Skeletal muscle satellite cell (primary cell): ENCODE measurements around the gene DTNBP1.

Experiments
- H3K27me3 ChIP-seq: 2 replicates; pipeline ENCODE4 v1.7.0; 2013; ENCODE audit warnings: low read length; ENCODE audit not compliant: control insufficient read depth, insufficient read depth
- H3K36me3 ChIP-seq: 2 replicates; pipeline ENCODE4 v1.7.0; 2013; ENCODE audit warnings: mild to moderate bottlenecking, control low read depth, low read length; ENCODE audit not compliant: insufficient read depth
- H3K4me1 ChIP-seq: 2 replicates; pipeline ENCODE4 v1.7.0; 2013; ENCODE audit warnings: low read length; ENCODE audit not compliant: control insufficient read depth, insufficient read depth
- H3K4me2 ChIP-seq: 2 replicates; pipeline ENCODE4 v1.7.0; 2013; ENCODE audit warnings: mild to moderate bottlenecking, low read length
- H3K4me3 ChIP-seq: 2 replicates; pipeline ENCODE4 v1.7.0; 2013; ENCODE audit warnings: low read length
- H3K9ac ChIP-seq: 2 replicates; pipeline ENCODE4 v1.7.0; 2013; ENCODE audit warnings: mild to moderate bottlenecking, low read depth, low read length, moderate library complexity
- H3K9me3 ChIP-seq: replicated peaks from 2 replicates; pipeline ENCODE4 v1.7.0; 2013; ENCODE audit warnings: mild to moderate bottlenecking, control low read depth, low read length

Gene DTNBP1

DNA sequence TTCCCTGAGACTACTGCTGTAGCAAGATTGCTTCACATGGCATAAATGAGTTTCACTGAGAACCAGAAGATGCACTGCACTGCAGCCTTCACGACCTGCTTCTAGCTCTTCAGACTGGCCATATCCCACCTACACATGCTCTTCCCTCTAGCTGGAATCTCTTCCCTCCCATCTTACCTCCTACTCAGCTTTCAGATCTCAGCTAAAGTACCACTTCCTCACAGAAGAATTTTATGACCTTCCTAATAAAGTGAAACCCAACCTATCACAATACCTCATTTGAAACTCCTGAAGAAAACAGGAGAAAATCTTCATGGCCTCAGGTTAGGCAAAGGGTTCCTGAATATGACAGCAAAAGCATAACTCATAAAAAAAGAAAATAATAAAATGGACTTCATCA, 99.9 kb downstream of the DTNBP1 start:
- H3K27me3 ChIP-seq, result no peaks in the 10 kb centered on the region
- H3K4me2 ChIP-seq, result no peak overlapping the region
- H3K9ac ChIP-seq, result no peak overlapping the region
- H3K9me3 ChIP-seq, result no peaks in the 10 kb centered on the region
- no peaks in the 10 kb centered on the region for H3K36me3 ChIP-seq
- H3K4me1 ChIP-seq, result no peaks in the 10 kb centered on the region
- no peak overlapping the region for H3K4me3 ChIP-seq

GRCh38 chr6:15561447-15562199, 101.2 kb downstream of the DTNBP1 start:
- H3K4me2 ChIP-seq, result no peak overlapping the region
- no peaks in the 10 kb centered on the region for H3K9me3 ChIP-seq
- no peaks in the 10 kb centered on the region for H3K4me1 ChIP-seq
- no peaks in the 10 kb centered on the region for H3K27me3 ChIP-seq
- no peaks in the 10 kb centered on the region for H3K36me3 ChIP-seq
- no peak overlapping the region for H3K9ac ChIP-seq
- H3K4me3 ChIP-seq, result no peak overlapping the region

GRCh38 chr6:15560713-15561112, 102.1 kb downstream of the DTNBP1 start:
- no peak overlapping the region for H3K4me3 ChIP-seq
- no peak overlapping the region for H3K9ac ChIP-seq
- no peaks in the 10 kb centered on the region for H3K36me3 ChIP-seq
- no peaks in the 10 kb centered on the region for H3K27me3 ChIP-seq
- H3K4me2 ChIP-seq, result no peak overlapping the region
- H3K4me1 ChIP-seq, result no peaks in the 10 kb centered on the region
- H3K9me3 ChIP-seq, result no peaks in the 10 kb centered on the region

- no peak overlapping the region for H3K9ac ChIP-seq
- H3K9me3 ChIP-seq, result no peaks in the 10 kb centered on the region
- H3K4me2 ChIP-seq, result no peak overlapping the region
- no peaks in the 10 kb centered on the region for H3K4me1 ChIP-seq
- H3K36me3 ChIP-seq, result no peaks in the 10 kb centered on the region
- H3K27me3 ChIP-seq, result no peaks in the 10 kb centered on the region
- no peak overlapping the region for H3K4me3 ChIP-seq
Measured at GRCh38 chr6:15557174-15557573, 105.7 kb downstream of the DTNBP1 start.

DNA sequence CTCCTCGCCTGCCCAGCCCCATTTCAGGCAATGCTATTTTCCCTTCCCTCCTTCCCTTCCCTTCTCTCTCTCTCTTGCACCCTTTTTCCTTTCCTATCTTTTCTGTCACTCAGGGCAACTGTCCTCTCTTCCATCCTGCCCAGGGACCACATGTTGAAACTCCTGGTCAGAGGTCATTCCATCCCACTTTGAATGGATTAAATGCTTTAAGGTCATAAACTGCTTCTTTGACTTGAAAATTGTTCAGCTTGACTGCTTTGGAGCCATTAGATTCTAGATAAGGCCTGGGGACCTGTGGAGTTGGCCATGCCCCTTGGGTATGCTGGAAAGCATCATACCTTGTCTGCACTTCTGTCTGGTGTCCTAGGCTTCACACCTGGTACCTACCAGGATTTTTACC, 106.1 kb downstream of the DTNBP1 start:
- Histone ChIP-seq H3K4me3 (no peak overlapping the region), H3K4me2 (no peak overlapping the region), H3K4me1 (no peaks in the 10 kb centered on the region), H3K9me3 (no peaks in the 10 kb centered on the region), H3K27me3 (no peaks in the 10 kb centered on the region), H3K9ac (no peak overlapping the region), H3K36me3 (no peaks in the 10 kb centered on the region)

- H3K36me3 ChIP-seq, result no peaks in the 10 kb centered on the region
- no peaks in the 10 kb centered on the region for H3K4me1 ChIP-seq
- H3K27me3 ChIP-seq, result no peaks in the 10 kb centered on the region
- H3K4me3 ChIP-seq, result no peak overlapping the region
- no peaks in the 10 kb centered on the region for H3K9me3 ChIP-seq
- H3K9ac ChIP-seq, result no peak overlapping the region
- H3K4me2 ChIP-seq, result no peak overlapping the region
Measured at GRCh38 chr6:15555101-15556038, 107.5 kb downstream of the DTNBP1 start.

DNA sequence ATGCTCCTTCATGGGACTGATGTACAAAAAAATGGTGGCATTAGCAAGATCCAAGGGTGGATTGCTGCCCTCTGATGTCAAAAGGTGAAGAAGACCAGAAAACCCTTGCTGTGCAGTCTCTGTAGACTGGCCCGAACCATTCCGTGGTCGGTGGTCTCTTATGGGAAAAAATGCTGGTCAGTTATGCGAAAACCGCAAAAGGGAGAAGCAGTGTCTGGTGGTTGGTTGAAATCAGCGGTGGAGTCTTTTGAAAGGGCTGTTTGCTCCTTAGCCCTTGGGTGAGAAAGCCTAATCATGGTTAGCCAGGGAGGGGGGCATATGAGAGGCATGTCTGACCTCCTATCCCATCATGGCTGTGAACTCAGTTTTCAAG, 108.1 kb downstream of the DTNBP1 start:
- H3K9me3 ChIP-seq, result no peaks in the 10 kb centered on the region
- no peak overlapping the region for H3K4me3 ChIP-seq
- H3K9ac ChIP-seq, result no peak overlapping the region
- H3K4me2 ChIP-seq, result no peak overlapping the region
- no peaks in the 10 kb centered on the region for H3K36me3 ChIP-seq
- H3K27me3 ChIP-seq, result no peaks in the 10 kb centered on the region
- no peaks in the 10 kb centered on the region for H3K4me1 ChIP-seq

- no peaks in the 10 kb centered on the region for H3K9me3 ChIP-seq
- no peaks in the 10 kb centered on the region for H3K4me1 ChIP-seq
- H3K4me2 ChIP-seq, result no peak overlapping the region
- no peaks in the 10 kb centered on the region for H3K27me3 ChIP-seq
- no peak overlapping the region for H3K9ac ChIP-seq
- H3K4me3 ChIP-seq, result no peak overlapping the region
- no peaks in the 10 kb centered on the region for H3K36me3 ChIP-seq
Measured at GRCh38 chr6:15553736-15554294, 109.0 kb downstream of the DTNBP1 start.

DNA sequence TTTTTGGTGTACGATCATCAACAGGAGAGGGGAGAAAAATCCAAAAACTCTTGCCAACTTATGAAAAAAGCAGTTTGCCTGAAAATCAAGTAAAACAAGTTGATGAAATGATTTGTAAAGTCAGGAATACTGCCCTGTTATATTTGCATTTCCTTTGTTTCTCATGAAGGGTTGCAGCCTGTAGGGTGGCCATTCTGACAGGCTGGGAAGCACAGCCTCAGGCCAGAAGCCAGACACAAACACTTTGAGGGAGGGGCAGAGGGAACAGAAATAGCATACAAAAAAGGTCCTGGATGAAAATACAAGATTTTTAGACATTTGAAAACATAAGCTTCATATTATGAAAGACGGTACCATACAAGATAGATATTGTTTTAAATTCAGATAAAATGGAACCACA, 109.8 kb downstream of the DTNBP1 start:
- no peaks in the 10 kb centered on the region for H3K9me3 ChIP-seq
- no peaks in the 10 kb centered on the region for H3K27me3 ChIP-seq
- no peak overlapping the region for H3K9ac ChIP-seq
- H3K4me2 ChIP-seq, result no peak overlapping the region
- no peak overlapping the region for H3K4me3 ChIP-seq
- H3K4me1 ChIP-seq, result no peaks in the 10 kb centered on the region
- no peaks in the 10 kb centered on the region for H3K36me3 ChIP-seq

DNA sequence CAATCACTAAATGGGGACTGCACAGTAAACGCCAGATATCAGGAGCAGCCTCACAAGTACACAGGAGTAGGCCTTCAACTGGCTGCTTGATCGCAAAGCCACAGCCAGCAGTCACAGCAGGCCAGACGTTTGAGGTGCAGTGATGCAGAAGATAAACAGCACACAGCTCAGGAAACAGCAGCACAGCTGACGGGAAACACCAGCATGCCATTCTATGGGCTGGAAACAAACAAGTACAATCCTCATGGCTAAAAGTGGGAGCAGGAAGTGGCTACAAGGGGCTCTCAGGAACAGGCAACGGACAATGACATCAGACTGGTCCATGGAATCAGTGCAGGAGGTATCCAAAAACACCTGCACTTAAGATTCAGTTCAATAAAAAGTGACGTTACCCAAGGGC, 111.0 kb downstream of the DTNBP1 start:
- no peak overlapping the region for H3K4me2 ChIP-seq
- H3K4me3 ChIP-seq, result no peak overlapping the region
- no peak overlapping the region for H3K9ac ChIP-seq
- H3K27me3 ChIP-seq, result no peaks in the 10 kb centered on the region
- no peaks in the 10 kb centered on the region for H3K4me1 ChIP-seq
- no peaks in the 10 kb centered on the region for H3K9me3 ChIP-seq
- H3K36me3 ChIP-seq, result no peaks in the 10 kb centered on the region

- Histone ChIP-seq H3K27me3 (no peaks in the 10 kb centered on the region), H3K4me1 (no peaks in the 10 kb centered on the region), H3K9ac (no peak overlapping the region), H3K9me3 (no peaks in the 10 kb centered on the region), H3K36me3 (no peaks in the 10 kb centered on the region), H3K4me3 (no peak overlapping the region), H3K4me2 (no peak overlapping the region)
Measured at GRCh38 chr6:15551262-15551661, 111.6 kb downstream of the DTNBP1 start.
